Measurements from ENCODE around the gene STRA6. TPM values are rescaled to one million over a fixed set of nuclear protein-coding genes. Genes with fewer than 3 reads are reported as not detected.

STRA6 gene
- total RNA-seq, 1 experiment from 2014 or later: 0.17 TPM

GRCh38 chr15:74228723-74229081 lies 26.1 kb upstream of the STRA6 start:
- DNase-seq (ENCODE audit: extremely low read depth, low read depth): no peak

GRCh38 chr15:74227968-74228722 lies 25.6 kb upstream of the STRA6 start:
- DNase-seq (ENCODE audit: extremely low read depth, low read depth): no peak

- DNase-seq (ENCODE audit: extremely low read depth, low read depth): no peak
Observed at GRCh38 chr15:74226761-74227540, 24.4 kb upstream of the STRA6 start.

GRCh38 chr15:74225928-74226327 lies 23.3 kb upstream of the STRA6 start:
- no peak for DNase-seq (ENCODE audit: extremely low read depth, low read depth)

GRCh38 chr15:74222240-74223119 lies 19.9 kb upstream of the STRA6 start:
- DNase-seq (ENCODE audit: extremely low read depth, low read depth): no peak

- no peak for DNase-seq (ENCODE audit: extremely low read depth, low read depth)
Observed at GRCh38 chr15:74221399-74222239, 19.0 kb upstream of the STRA6 start.

- no peak for DNase-seq (ENCODE audit: extremely low read depth, low read depth)
Observed at GRCh38 chr15:74220475-74221248, 18.1 kb upstream of the STRA6 start.

- DNase-seq (ENCODE audit: extremely low read depth, low read depth): no peak
Observed at GRCh38 chr15:74217907-74218885, 15.6 kb upstream of the STRA6 start.

- DNase-seq (ENCODE audit: extremely low read depth, low read depth): no peak
Observed at GRCh38 chr15:74216949-74217348, 14.4 kb upstream of the STRA6 start.

- no peak for DNase-seq (ENCODE audit: extremely low read depth, low read depth)
Observed at GRCh38 chr15:74215958-74216357, 13.4 kb upstream of the STRA6 start.

- DNase-seq (ENCODE audit: extremely low read depth, low read depth): no peak
Observed at GRCh38 chr15:74214324-74215021, 11.9 kb upstream of the STRA6 start.

- DNase-seq (ENCODE audit: extremely low read depth, low read depth): no peak
Observed at GRCh38 chr15:74213858-74214284, 11.3 kb upstream of the STRA6 start.

GRCh38 chr15:74212494-74212893 lies 9.9 kb upstream of the STRA6 start:
- no peak for DNase-seq (ENCODE audit: extremely low read depth, low read depth)

GRCh38 chr15:74211656-74212055 lies 9.1 kb upstream of the STRA6 start:
- no peak for DNase-seq (ENCODE audit: extremely low read depth, low read depth)

GRCh38 chr15:74210729-74211128 lies 8.1 kb upstream of the STRA6 start:
- no peak for DNase-seq (ENCODE audit: extremely low read depth, low read depth)

GRCh38 chr15:74209997-74210671 lies 7.5 kb upstream of the STRA6 start:
- DNase-seq (ENCODE audit: extremely low read depth, low read depth): no peak

GRCh38 chr15:74209560-74209958 lies 7.0 kb upstream of the STRA6 start:
- DNase-seq (ENCODE audit: extremely low read depth, low read depth): no peak

Data from NCI-H460 (cell line).